HG03139 (cell line): ENCODE data around the gene PCDH9.
"Not testable (repeated sequence)": the region's sequence is repeated elsewhere in the genome, so short reads cannot be mapped to it uniquely, and the experiment has no call there.

ENCODE experiments used
- ATAC-seq: cut with Tn5 transposase; IDR thresholded peaks from one replicate; pipeline ENCODE4 v1.9.1; 2021; ENCODE audit not compliant: unreplicated experiment

Gene PCDH9

GRCh38 chr13:66328476-66328875, 901.7 kb downstream of the PCDH9 start:
- ATAC-seq: no peak

DNA sequence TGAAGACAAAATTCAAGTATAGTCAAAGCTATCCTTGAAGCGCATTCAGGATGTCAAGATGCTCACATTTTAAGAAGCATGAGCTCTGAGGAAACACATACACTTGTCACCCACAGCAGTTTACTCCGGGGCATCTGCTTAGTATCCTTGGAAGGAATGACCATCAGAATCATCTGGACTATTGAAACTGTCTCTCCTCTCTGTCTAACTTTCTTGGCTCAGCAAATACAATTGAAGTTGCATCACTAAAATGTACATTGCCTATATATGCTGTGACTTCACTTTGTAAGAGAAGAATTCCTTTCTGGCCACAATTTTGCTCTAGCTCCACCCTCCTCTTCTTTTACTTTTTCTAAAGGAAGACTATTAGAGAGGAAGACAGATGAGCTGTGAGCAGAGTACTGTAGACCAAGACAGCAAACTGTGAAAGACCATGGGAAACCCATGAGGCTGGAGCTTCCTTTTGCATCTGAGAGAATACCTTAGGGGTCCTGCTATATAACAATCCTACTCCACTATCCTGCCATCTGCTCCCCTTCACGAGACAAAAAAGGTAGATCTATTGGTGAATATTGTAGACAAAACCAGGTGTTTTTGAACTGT, 906.3 kb downstream of the PCDH9 start:
- ATAC-seq: no peak

- ATAC-seq: no peak
Observed at GRCh38 chr13:66322936-66323335, 907.2 kb downstream of the PCDH9 start.

- ATAC-seq: no peak
Observed at GRCh38 chr13:66322193-66322740, 907.9 kb downstream of the PCDH9 start.

DNA sequence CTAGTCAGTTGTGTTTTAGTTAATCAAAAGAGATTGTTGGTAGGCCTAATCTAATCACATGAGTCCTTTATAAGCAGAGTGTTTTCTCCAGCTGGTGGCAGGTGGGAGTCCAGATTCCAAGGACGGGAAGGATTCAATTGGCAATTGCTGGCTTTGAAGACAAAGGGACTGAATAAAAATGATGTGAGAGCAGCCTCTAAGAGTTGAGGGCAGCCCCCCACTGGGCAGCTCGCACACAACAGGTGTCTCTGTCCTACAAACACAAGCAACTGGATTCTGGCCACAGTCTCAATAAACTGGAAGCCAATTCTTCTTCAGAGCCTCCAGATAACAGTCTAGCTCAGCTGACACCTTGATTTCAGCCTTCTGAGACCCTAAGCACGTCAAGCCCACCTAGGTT, 915.2 kb downstream of the PCDH9 start:
- ATAC-seq: no peak

DNA sequence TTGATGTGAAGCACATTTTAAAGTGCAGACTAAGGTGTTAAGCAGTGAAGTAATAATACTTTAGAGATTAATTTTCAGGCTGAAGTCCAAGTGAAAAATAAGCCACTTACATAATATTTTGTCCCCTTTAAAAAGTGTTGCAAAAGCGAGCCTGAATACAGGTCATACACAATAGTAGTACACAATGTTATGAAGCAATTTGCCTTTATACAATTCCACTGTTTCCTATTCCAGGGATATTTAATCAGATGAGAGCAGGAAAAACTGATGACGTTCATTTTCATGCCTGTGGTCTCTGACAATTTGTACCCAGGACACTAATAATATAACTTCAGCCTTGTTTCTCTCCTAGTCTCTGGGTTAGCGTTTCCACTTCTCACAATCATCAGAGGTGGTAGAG, 916.7 kb downstream of the PCDH9 start:
- no peak for ATAC-seq

GRCh38 chr13:66312312-66313087, 917.6 kb downstream of the PCDH9 start:
- no peak for ATAC-seq

GRCh38 chr13:66305961-66306617, 924.0 kb downstream of the PCDH9 start:
- ATAC-seq: no peak

- no peak for ATAC-seq
Observed at GRCh38 chr13:66301482-66301881, 928.7 kb downstream of the PCDH9 start.

DNA sequence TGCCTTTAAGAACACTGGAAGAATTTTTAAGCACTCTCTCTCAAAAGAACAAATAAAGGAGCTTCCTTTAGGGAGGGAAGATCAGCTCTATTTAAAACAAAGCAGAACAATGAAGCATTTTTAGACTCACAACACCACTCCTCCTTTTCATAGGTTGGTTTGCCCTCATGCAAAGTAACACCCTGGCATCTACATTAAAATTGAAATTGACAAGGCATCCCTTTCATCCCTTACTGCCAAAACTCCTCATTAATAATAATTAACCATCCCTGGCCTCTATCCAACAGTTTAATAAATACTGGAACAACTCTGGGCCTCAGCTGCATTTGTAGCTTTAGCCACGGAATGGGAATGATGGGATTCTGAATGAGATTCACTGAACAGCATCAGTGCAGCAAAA, 929.1 kb downstream of the PCDH9 start:
- no peak for ATAC-seq

DNA sequence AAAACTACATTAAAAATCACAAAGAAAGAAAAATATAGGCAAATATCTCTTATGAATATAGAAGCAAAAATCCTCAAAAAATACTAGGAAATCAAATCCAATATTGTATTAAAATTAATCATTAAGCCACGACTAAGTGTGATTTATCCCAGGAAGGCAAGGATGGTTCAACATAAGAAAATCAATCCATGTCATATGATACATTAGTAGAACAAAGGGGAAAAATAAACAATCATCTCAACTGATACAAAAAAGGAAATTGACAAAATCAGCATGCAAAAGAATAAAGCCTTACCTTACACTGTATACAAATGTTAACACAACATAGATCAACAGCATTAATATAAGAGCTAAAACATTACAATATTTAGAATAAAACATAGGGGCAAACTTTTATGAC, 933.3 kb downstream of the PCDH9 start:
- ATAC-seq: no peak

- ATAC-seq: no peak
Observed at GRCh38 chr13:66296328-66296727, 933.8 kb downstream of the PCDH9 start.

GRCh38 chr13:66286806-66287205, 943.3 kb downstream of the PCDH9 start:
- not testable (repeated sequence) for ATAC-seq

- no peak for ATAC-seq
Observed at GRCh38 chr13:66275416-66275815, 954.7 kb downstream of the PCDH9 start.

- no peak for ATAC-seq
Observed at GRCh38 chr13:66273011-66273410, 957.1 kb downstream of the PCDH9 start.

DNA sequence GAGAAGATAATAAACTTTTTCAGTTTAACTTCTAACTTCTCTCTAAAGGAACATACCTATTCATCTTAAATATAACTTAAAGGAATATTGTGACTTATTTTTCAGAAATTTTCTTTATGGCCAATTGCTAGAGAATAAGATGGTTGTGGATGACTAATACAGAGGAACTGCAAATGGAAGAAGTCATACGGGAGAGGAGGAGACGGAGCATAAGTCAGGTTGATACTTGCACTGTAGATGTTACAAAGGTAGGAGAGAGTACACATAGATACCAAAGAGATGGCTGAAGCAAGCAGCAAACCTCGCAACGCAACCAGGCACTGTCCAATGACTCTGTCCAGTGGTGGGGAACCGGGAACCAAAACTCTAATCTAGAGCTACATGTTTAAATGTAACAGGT, 963.4 kb downstream of the PCDH9 start:
- ATAC-seq: no peak

- no peak for ATAC-seq
Observed at GRCh38 chr13:66266348-66266747, 963.8 kb downstream of the PCDH9 start.

DNA sequence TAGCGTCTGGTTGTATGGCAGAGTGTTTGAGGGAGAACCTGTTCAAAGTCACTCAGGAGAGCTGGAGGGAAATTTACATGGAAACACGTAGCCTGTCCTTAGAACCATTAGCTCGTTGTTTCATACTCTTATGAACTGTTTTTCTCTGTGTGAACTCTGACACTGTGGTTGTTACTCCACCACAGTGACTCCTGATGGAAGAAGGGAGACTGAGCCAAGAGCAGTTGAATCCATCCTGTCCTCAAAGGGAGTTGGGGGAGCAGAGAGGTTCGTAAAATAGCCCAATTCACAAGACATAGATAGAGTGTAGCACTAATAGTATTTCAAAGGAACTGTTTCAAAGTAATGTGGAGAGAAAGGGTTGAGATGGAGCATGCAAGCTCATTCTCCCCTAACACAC, 964.8 kb downstream of the PCDH9 start:
- ATAC-seq: no peak

GRCh38 chr13:66264971-66265370, 965.2 kb downstream of the PCDH9 start:
- no peak for ATAC-seq

DNA sequence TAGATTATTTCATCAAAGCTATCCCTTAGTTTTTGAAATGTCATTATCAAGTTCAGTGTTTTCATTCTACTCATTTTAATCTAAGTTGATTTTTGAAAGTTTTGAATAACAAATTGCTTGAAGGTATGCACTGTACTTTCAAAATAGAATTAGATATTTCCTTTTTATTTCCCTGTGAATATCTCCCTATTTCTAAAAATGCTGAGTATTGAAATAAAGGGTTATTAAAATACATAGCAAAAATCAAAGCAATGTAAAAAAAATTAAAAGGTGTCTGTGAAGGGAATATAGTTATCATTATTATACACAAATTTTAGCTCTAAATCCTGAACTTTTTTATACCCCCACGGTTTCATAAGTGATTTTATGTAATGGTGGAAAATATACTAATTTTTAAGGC, 967.8 kb downstream of the PCDH9 start:
- ATAC-seq: no peak

GRCh38 chr13:66259426-66259825, 970.7 kb downstream of the PCDH9 start:
- not testable (repeated sequence) for ATAC-seq
